Neural cell (in vitro differentiated cells): ENCODE results near the gene ATAD2B.

Source experiments
- EP300 ChIP-seq: fragments of 450-650 bp; conservative IDR thresholded peaks from 2 replicates; pipeline ENCODE4 v1.6.1; 2014; ENCODE audit warnings: antibody characterized with exemption, mild to moderate bottlenecking, moderate library complexity; ENCODE audit not compliant: poor library complexity, severe bottlenecking
- EZH2 ChIP-seq: fragments of 200-600, 300-800 bp; shearing (Covaris generic), sonication (generic); IDR thresholded peaks from 2 replicates; pipeline ENCODE4 v1.6.1; 2014; ENCODE audit warnings: antibody characterized with exemption, low read length, borderline replicate concordance, mild to moderate bottlenecking; ENCODE audit not compliant: insufficient read depth, poor library complexity, severe bottlenecking
- POLR2AphosphoS5 ChIP-seq: IDR thresholded peaks from 2 replicates; pipeline ENCODE4 v1.6.1; 2012
- SMC3 ChIP-seq: fragments of 450-650 bp; conservative IDR thresholded peaks from 2 replicates; pipeline ENCODE4 v1.6.1; 2014; ENCODE audit warnings: antibody characterized with exemption, mild to moderate bottlenecking, moderate library complexity; ENCODE audit not compliant: poor library complexity
- TAF1 ChIP-seq: IDR thresholded peaks from 2 replicates; pipeline ENCODE4 v1.6.1; 2012; ENCODE audit warnings: low read depth
- TF ChIP-seq, protein P1 (sequence below): fragments of 450-650 bp; IDR thresholded peaks from 2 replicates; pipeline ENCODE4 v1.5.1; 2014; ENCODE audit warnings: antibody characterized with exemption, mild to moderate bottlenecking, moderate library complexity; ENCODE audit not compliant: poor library complexity, severe bottlenecking

DNA sequence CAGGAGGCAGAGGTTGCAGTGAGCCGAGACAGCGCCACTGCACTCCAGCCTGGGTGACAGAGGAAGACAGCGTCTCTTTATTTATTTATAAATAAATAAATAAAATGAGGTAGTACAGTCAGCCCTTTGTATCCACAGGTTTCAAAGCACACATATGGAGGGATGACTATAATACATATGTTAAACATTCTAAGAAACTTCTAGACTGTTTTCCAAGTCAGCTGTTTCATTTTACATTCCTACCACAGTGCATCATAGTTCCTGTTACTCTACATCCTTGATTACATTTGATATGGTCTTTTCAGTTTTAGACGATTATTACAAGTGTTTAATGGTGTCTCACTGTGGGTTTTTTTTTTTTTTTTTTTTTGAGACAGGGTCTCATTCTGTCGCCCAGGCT is 157.6 kb downstream of the ATAD2B start:
- TF ChIP-seq SMC3 (no peak), TAF1 (no peak), POLR2AphosphoS5 (no peak), EP300 (no peak), EZH2 (no peak)
- TF ChIP-seq, protein P1, sequence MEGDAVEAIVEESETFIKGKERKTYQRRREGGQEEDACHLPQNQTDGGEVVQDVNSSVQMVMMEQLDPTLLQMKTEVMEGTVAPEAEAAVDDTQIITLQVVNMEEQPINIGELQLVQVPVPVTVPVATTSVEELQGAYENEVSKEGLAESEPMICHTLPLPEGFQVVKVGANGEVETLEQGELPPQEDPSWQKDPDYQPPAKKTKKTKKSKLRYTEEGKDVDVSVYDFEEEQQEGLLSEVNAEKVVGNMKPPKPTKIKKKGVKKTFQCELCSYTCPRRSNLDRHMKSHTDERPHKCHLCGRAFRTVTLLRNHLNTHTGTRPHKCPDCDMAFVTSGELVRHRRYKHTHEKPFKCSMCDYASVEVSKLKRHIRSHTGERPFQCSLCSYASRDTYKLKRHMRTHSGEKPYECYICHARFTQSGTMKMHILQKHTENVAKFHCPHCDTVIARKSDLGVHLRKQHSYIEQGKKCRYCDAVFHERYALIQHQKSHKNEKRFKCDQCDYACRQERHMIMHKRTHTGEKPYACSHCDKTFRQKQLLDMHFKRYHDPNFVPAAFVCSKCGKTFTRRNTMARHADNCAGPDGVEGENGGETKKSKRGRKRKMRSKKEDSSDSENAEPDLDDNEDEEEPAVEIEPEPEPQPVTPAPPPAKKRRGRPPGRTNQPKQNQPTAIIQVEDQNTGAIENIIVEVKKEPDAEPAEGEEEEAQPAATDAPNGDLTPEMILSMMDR, result no peak
